ENCODE results near the gene GPR137. TPM values are rescaled to one million over a fixed set of nuclear protein-coding genes. Genes with fewer than 3 reads are reported as not detected.

Gene GPR137
- total RNA-seq, 1 experiment from 2014 or later, result 33.3 TPM

DNA sequence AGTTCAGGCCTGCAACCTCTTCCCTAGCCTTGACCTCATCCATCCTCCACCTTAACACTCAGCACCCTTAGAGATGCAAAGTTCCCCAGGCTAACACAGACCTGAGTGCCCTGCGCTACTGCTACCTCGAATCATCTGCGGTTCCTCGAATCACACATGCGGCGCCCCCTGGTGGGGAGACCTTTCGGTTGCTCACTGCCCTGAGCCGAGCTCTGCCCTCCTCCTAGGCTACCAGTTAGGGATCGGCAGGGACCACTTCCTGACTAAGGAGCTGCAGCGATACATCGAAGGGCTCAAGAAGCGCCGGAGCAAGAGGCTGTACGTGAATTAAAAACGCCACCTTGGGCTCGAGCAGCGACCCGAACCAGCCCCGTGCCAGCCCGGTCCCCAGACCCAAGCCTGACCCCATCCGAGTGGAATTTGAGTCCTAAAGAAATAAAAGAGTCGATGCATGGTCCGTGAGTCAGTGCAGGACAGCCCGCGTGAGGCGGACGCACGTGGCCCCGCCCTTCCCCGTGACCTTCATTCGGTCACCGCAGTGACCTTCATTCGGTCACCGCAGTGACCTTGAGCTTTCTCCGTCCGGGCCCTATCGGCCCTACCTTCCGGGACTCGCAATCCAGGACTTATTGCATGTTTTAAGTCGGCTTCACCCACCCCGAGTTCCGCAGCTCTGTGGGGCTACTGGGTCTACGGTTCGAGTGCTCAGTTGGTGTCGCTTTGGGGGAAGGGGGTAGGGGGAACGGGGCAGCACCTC is 18.8 kb downstream of the GPR137 start:
- H3K27me3 Mint-ChIP-seq (ENCODE audit: unreplicated experiment), result peaks cover 16% of the 10 kb centered on the region
- CTCF ChIA-PET, result interaction anchor here (0.7 to 3.7 kb wide), 11 partner anchors 13 to 348 kb away, joined by 3 to 25 read pairs (median 4); partner anchors contain the start of genes BAD, GPR137, PRDX5 and TRMT112

DNA sequence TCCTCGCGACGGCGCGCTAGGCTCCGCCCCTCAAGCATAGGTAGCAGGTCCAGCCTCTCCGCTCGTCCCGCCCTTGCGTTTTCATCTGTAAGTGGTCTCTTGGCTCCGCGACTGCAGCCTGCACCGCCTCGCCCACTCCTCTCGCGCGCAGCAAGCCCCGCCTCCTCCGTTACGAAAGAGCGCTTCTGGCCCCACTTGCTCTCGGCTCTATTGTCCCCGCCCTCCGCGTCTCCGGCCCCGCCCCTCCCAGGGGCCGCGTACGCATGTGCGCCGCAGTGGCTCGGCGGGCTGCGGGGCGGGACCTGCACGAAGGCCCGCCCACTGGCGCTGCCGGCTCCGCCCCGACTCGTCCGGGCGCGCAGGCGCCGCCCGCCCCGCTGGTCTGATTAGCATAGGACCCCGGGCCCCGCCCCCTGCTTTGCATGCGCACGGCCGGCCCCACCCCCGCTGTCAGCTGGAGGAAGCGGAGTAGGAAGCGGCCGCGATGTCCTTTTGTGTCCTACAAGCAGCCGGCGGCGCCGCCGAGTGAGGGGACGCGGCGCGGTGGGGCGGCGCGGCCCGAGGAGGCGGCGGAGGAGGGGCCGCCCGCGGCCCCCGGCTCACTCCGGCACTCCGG is 19.5 kb downstream of the GPR137 start, which contains the start of gene ESRRA:
ESRRA (plus strand) TSS at position 450 of the 616 bp plus-strand sequence. CDS start 1,656 bp downstream, outside the sequence.
- peak within 1 kb of the TSS; percentile 92 for H3K27ac Mint-ChIP-seq (ENCODE audit: unreplicated experiment)

More for the DNA sequence above, 18.8 kb downstream of the GPR137 start:
- H3K9me3 Mint-ChIP-seq (ENCODE audit: low read depth, unreplicated experiment), result no peaks in the 10 kb centered on the region
- H3K4me3 Mint-ChIP-seq (ENCODE audit: low read depth, unreplicated experiment), result peak overlapping the region; percentile 100
- H3K4me1 Mint-ChIP-seq (ENCODE audit: low read depth, unreplicated experiment), result peaks cover 31% of the 10 kb centered on the region
- H3K36me3 Mint-ChIP-seq (ENCODE audit: insufficient read depth, unreplicated experiment), result peaks cover 44% of the 10 kb centered on the region
- TF ChIP-seq, protein P1, sequence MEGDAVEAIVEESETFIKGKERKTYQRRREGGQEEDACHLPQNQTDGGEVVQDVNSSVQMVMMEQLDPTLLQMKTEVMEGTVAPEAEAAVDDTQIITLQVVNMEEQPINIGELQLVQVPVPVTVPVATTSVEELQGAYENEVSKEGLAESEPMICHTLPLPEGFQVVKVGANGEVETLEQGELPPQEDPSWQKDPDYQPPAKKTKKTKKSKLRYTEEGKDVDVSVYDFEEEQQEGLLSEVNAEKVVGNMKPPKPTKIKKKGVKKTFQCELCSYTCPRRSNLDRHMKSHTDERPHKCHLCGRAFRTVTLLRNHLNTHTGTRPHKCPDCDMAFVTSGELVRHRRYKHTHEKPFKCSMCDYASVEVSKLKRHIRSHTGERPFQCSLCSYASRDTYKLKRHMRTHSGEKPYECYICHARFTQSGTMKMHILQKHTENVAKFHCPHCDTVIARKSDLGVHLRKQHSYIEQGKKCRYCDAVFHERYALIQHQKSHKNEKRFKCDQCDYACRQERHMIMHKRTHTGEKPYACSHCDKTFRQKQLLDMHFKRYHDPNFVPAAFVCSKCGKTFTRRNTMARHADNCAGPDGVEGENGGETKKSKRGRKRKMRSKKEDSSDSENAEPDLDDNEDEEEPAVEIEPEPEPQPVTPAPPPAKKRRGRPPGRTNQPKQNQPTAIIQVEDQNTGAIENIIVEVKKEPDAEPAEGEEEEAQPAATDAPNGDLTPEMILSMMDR (IDR thresholded peaks at IDR 0.05; ENCODE audit: unreplicated experiment), result peak; percentile 58
- no TSS peak for BruUV-seq (replicated peaks)
- intact Hi-C loops (cut with micrococcal nuclease; ENCODE audit: unreplicated experiment), result loop anchor here (2.0 to 10.0 kb wide), 2 partner anchors 34 to 60 kb away; partner anchors contain the start of genes FKBP2 and PPP1R14B
- DNase-seq, result peak; percentile 96
- H3K27ac Mint-ChIP-seq (ENCODE audit: unreplicated experiment), result peak overlapping the region; percentile 50

DNA sequence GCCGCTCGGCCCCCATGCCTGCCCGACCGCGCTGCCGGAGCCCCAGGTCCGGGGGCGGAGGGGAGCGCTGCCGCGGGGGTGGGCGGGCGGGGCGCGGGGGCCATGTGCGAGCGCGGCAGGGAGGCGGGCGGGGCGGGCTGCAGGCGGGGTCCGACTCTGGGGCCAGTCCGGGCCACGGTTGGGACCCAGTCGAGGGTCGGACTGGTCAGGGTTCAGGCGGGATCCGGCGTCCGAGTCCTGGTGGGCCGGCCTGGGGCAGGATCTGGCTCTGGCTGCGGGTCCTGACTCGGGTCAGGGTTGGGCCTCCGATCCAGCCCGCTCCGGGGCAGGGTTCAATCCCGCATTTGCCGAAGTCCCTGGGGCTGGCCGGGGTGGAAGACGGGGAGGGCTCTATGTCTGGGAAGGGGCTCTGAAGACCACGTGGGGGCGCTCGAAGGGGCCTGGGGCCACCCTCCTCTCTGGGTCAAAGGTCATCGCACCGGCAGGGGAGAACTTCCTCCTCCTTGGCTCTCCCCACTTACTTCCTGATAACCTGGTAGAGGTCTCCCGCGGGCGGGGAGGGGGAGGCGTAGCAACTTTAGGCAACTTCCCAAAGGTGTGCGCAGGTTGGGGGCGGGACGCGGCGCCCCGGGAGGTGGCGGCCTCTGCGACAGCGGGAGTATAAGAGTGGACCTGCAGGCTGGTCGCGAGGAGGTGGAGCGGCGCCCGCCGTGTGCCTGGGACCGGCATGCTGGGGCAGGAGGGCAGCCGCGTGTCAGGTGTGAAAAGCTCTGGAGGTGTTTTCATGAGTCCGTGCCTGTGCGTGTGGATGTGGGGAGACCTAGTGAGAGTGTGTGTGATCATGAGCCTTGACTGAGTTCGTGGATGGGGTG is 20.3 kb downstream of the GPR137 start:
- CTCF ChIA-PET, result interaction anchor here (0.6 to 3.7 kb wide), 7 partner anchors 11 to 347 kb away, joined by 3 to 25 read pairs (median 3); partner anchors contain the start of genes PRDX5 and TRMT112
- BruUV-seq (replicated peaks), result no TSS peak

More for the DNA sequence above, 19.5 kb downstream of the GPR137 start, which contains the start of gene ESRRA:
- H3K4me1 Mint-ChIP-seq (ENCODE audit: low read depth, unreplicated experiment), result peaks cover 24% of the 10 kb centered on the region
- peak within 1 kb of the TSS; percentile 100 for H3K4me3 Mint-ChIP-seq (ENCODE audit: low read depth, unreplicated experiment)
- no TSS peak for BruUV-seq (replicated peaks)
- TF ChIP-seq, protein P1 (IDR thresholded peaks at IDR 0.05; ENCODE audit: unreplicated experiment), result no peak
- DNase-seq, result peak; percentile 99
- intact Hi-C loops (cut with micrococcal nuclease; ENCODE audit: unreplicated experiment), result loop anchor here (2.0 to 10.0 kb wide), 2 partner anchors 34 to 60 kb away; partner anchors contain the start of genes FKBP2 and PPP1R14B
- H3K36me3 Mint-ChIP-seq (ENCODE audit: insufficient read depth, unreplicated experiment), result peaks cover 47% of the 10 kb centered on the region
- no peaks in the 10 kb centered on the region for H3K9me3 Mint-ChIP-seq (ENCODE audit: low read depth, unreplicated experiment)
- CTCF ChIA-PET, result interaction anchor here (0.6 to 3.7 kb wide), 10 partner anchors 12 to 348 kb away, joined by 3 to 25 read pairs (median 6); partner anchors contain the start of genes BAD, GPR137, PRDX5 and TRMT112
- peaks cover 9% of the 10 kb centered on the region for H3K27me3 Mint-ChIP-seq (ENCODE audit: unreplicated experiment)

More for the DNA sequence above, 20.3 kb downstream of the GPR137 start:
- intact Hi-C loops (cut with micrococcal nuclease; ENCODE audit: unreplicated experiment), result loop anchor here (2.0 to 10.0 kb wide), 2 partner anchors 35 to 61 kb away; partner anchors contain the start of genes FKBP2 and PPP1R14B
- Mint-ChIP-seq H3K9me3 (ENCODE audit: low read depth, unreplicated experiment) (no peaks in the 10 kb centered on the region), H3K4me1 (ENCODE audit: low read depth, unreplicated experiment) (peaks cover 17% of the 10 kb centered on the region), H3K27ac (ENCODE audit: unreplicated experiment) (peak overlapping the region; percentile 92), H3K36me3 (ENCODE audit: insufficient read depth, unreplicated experiment) (peaks cover 44% of the 10 kb centered on the region), H3K27me3 (ENCODE audit: unreplicated experiment) (peaks cover 2% of the 10 kb centered on the region), H3K4me3 (ENCODE audit: low read depth, unreplicated experiment) (peak overlapping the region; percentile 100)
- TF ChIP-seq, protein P1 (IDR thresholded peaks at IDR 0.05; ENCODE audit: unreplicated experiment), result no peak
- peak; percentile 86 for DNase-seq
